Measurements from ENCODE around the gene TTC3. TPM values are rescaled to one million over a fixed set of nuclear protein-coding genes. Genes with fewer than 3 reads are reported as not detected.

TTC3 gene
- 25.8 to 51.3 TPM (median 30.7 TPM) in 5 replicates for total RNA-seq (2022; extraction: Qiagen RNA extraction; ENCODE audit: low read depth)

DNA sequence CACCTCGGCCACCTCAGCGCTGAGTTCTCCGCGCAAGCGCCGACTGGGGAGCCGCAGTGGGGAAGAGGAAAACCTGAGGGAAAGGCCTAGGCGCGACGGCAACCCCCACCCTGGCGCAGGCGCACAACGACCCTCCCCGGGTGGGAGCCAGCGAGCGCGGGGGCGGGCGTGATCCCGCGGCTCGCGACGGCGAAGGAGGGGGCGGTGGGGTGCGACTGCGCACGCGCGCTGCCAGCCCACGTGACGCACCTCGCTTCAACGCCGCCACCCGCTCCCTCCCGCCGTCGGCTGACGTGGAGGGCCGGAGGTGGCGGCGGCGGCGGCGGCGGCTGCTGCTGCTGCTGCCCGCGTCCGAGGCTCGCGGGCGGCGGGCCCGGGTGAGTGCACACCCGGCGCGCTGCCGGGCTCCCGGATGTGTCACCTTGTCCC is at the start of gene TTC3, which contains the start of gene PIGP:
TTC3 (plus strand) TSS at position 267 of the 429 bp plus-strand sequence. CDS start 14,004 bp downstream, outside the sequence.
PIGP (minus strand) TSS at position 84 of the 429 bp plus-strand sequence. CDS start 556 bp downstream, outside the sequence.

Other genes with a start within 250 kb of the TTC3 start
- 6.3 to 9.6 TPM (median 7.3 TPM) in 5 replicates for gene HLCS, start 106.6 kb upstream of the TTC3 start, total RNA-seq (2022; extraction: Qiagen RNA extraction; ENCODE audit: low read depth)
- gene RIPPLY3, start 66.6 kb upstream of the TTC3 start, total RNA-seq (2022; extraction: Qiagen RNA extraction; ENCODE audit: low read depth) = 0.56 to 0.73 TPM (median 0.66 TPM) in 5 replicates
- gene PIGP, start 183 bp upstream of the TTC3 start, total RNA-seq (2022; extraction: Qiagen RNA extraction; ENCODE audit: low read depth) = 13.1 to 18.8 TPM (median 17.8 TPM) in 5 replicates
- 26.1 to 29.7 TPM (median 27.9 TPM) in 5 replicates for gene VPS26C, start 194.1 kb downstream of the TTC3 start, total RNA-seq (2022; extraction: Qiagen RNA extraction; ENCODE audit: low read depth)

Data from A549 treated with CpdA at 1 μM for 4 hours (cell line).